ENCODE results near the gene GALM.

- TF ChIP-seq CTCF (conservative IDR thresholded peaks at IDR 0.05 in 1 of 2, IDR thresholded peaks at IDR 0.05 in 1 of 2; ENCODE audit: low read depth in 1 of 2, low read length in 2 of 2) (no peak), EZH2 (IDR thresholded peaks at IDR 0.05; ENCODE audit: low read length, missing control alignments) (no peak)
Measured at GRCh38 chr2:38704664-38705063, 38.8 kb downstream of the GALM start.
